Natural killer cell (primary cell): ENCODE results near the gene NOTUM. TPM values are rescaled to one million over a fixed set of nuclear protein-coding genes. Genes with fewer than 3 reads are reported as not detected.

Experiments used
- ATAC-seq, 3 donors: fragments of 150-1000 bp in 2 of 3; fragments of 200-7000 bp in 1 of 3; cut with Tn5 transposase; 1 replicate in 1 of 3; 2 replicates in 2 of 3; pipeline ENCODE4 v1.10.0; 2021; ENCODE audit warnings: mild to moderate bottlenecking in 2 of 3, moderate library complexity in 2 of 3
- DNase-seq, 2 donors: peaks; one replicate each; pipeline versions ENCODE4 v3.0.0 to v3.0.0-alpha.2; 2013 to 2021; ENCODE audit warnings: mixed read lengths in 1 of 2
- H3K27ac ChIP-seq: one replicate; pipeline ENCODE4 v1.5.1; 2013; ENCODE audit warnings: mild to moderate bottlenecking, low read length
- H3K27me3 ChIP-seq: one replicate; pipeline ENCODE4 v1.6.1; 2013; ENCODE audit warnings: low read length; ENCODE audit not compliant: control insufficient read depth, insufficient read depth
- H3K36me3 ChIP-seq: one replicate; pipeline ENCODE4 v1.6.1; 2013; ENCODE audit warnings: low read length; ENCODE audit not compliant: control insufficient read depth, insufficient read depth
- H3K4me1 ChIP-seq: one replicate; pipeline ENCODE4 v1.6.1; 2013; ENCODE audit warnings: low read length; ENCODE audit not compliant: control insufficient read depth, insufficient read depth
- H3K4me3 ChIP-seq: one replicate; pipeline ENCODE4 v1.5.1; 2013; ENCODE audit warnings: low read length
- H3K9me3 ChIP-seq: one replicate; pipeline ENCODE4 v1.6.1; 2013; ENCODE audit warnings: low read length; ENCODE audit not compliant: control insufficient read depth, insufficient read depth
- H3K27ac Mint-ChIP-seq, 2 donors: one replicate each; pipeline ENCODE4 v1.8.0; 2022; ENCODE audit warnings: mild to moderate bottlenecking in 2 of 2, mixed read lengths in 2 of 2, moderate library complexity in 1 of 2
- H3K27me3 Mint-ChIP-seq, 2 donors: one replicate each; pipeline ENCODE4 v1.8.0; 2022; ENCODE audit warnings: low read depth in 2 of 2, mixed read lengths in 2 of 2
- H3K36me3 Mint-ChIP-seq: one replicate; pipeline ENCODE4 v1.8.0; 2022; ENCODE audit warnings: mixed read lengths
- H3K4me1 Mint-ChIP-seq, 2 donors: one replicate each; pipeline ENCODE4 v1.8.0; 2022; ENCODE audit warnings: mixed read lengths in 2 of 2
- H3K4me3 Mint-ChIP-seq: one replicate; pipeline ENCODE4 v1.8.0; 2022; ENCODE audit warnings: mild to moderate bottlenecking, moderate library complexity, mixed read lengths
- H3K9me3 Mint-ChIP-seq, 2 donors: one replicate each; pipeline ENCODE4 v1.8.0; 2022; ENCODE audit warnings: mixed read lengths in 2 of 2
- CTCF ChIP-seq: fragments of 200-600 bp; IDR thresholded peaks from one replicate; pipeline ENCODE4 v1.8.0; 2022; ENCODE audit warnings: antibody characterized with exemption
- WGBS: methylation state at CpG from one replicate; pipeline ENCODE4 v1.1.7; 2013; ENCODE audit warnings: missing lambda C conversion rate; ENCODE audit not compliant: insufficient coverage; 5-methylcytosine and 5-hydroxymethylcytosine counted together
- intact Hi-C: fragments of 100-400 bp; cut with micrococcal nuclease; formaldehyde crosslinking; loops from one replicate; pipeline ENCODE4 v1.14.2; 2022
- total RNA-seq, 4 donors: library from RNA; stranded (reverse); fragments of 120-200 nt in 1 of 4; gene quantifications; one replicate each; pipeline versions ENCODE4 v1.2.3 to v1.2.4, GENCODE V29; 2013 to 2022

Gene NOTUM
- total RNA-seq, 3 donors from 2014 or later (not counting 1 experiment from before 2014, with no cell fraction given), result not detected

- Histone ChIP-seq H3K9me3 (peaks cover 5% of the 10 kb centered on the region), H3K4me3 (peak overlapping the region; percentile 61), H3K27me3 (no peaks in the 10 kb centered on the region), H3K27ac (peak overlapping the region; percentile 34), H3K4me1 (peaks cover 29% of the 10 kb centered on the region), H3K36me3 (no peaks in the 10 kb centered on the region)
- peaks cover 5 to 33% of the 10 kb centered on the region in 2 donors for H3K4me1 Mint-ChIP-seq
- ATAC-seq (peak in 2 of 3 donors; percentile 12 to 15), DNase-seq (peak in 1 of 2 donors; percentile 59)
- TF ChIP-seq CTCF, result no peak
- H3K9me3 Mint-ChIP-seq, result no peaks in the 10 kb centered on the region
- WGBS, result 27% methylated on average over 30 of the region's 30 CpGs
- peak overlapping the region; percentile 91 for H3K4me3 Mint-ChIP-seq
- peak overlapping the region; percentile 78 to 95 for H3K27ac Mint-ChIP-seq
- H3K36me3 Mint-ChIP-seq, result no peaks in the 10 kb centered on the region
- intact Hi-C loops, result no loop called here
- H3K27me3 Mint-ChIP-seq, result peaks cover 0 to 7% of the 10 kb centered on the region in 2 donors
Measured at GRCh38 chr17:81976332-81977210, 15.6 kb upstream of the NOTUM start.

- no peaks in the 10 kb centered on the region for H3K36me3 Mint-ChIP-seq
- H3K4me1 Mint-ChIP-seq, result peaks cover 0 to 13% of the 10 kb centered on the region in 2 donors
- H3K4me3 ChIP-seq, result no peak overlapping the region
- peaks cover 5% of the 10 kb centered on the region for H3K9me3 ChIP-seq
- no peaks in the 10 kb centered on the region for H3K9me3 Mint-ChIP-seq
- no peaks in the 10 kb centered on the region for H3K27me3 ChIP-seq
- H3K4me3 Mint-ChIP-seq, result no peak overlapping the region
- intact Hi-C loops, result no loop called here
- H3K27me3 Mint-ChIP-seq, result peaks cover 0 to 7% of the 10 kb centered on the region in 2 donors
- no peak overlapping the region for H3K27ac Mint-ChIP-seq
- H3K27ac ChIP-seq, result no peak overlapping the region
- H3K36me3 ChIP-seq, result no peaks in the 10 kb centered on the region
- no peak for TF ChIP-seq CTCF
- no peak for ATAC-seq
- DNase-seq, result no peak
- peaks cover 20% of the 10 kb centered on the region for H3K4me1 ChIP-seq
Measured at GRCh38 chr17:81973432-81973831, 12.4 kb upstream of the NOTUM start.

GRCh38 chr17:81968850-81969812 lies 8.1 kb upstream of the NOTUM start:
- DNase-seq, result no peak
- Histone ChIP-seq H3K27me3 (peaks cover 3% of the 10 kb centered on the region), H3K9me3 (peaks cover 5% of the 10 kb centered on the region), H3K4me1 (peaks cover 21% of the 10 kb centered on the region), H3K4me3 (no peak overlapping the region), H3K36me3 (no peaks in the 10 kb centered on the region), H3K27ac (no peak overlapping the region)
- no peak for TF ChIP-seq CTCF
- peaks cover 9 to 17% of the 10 kb centered on the region in 2 donors for H3K27me3 Mint-ChIP-seq
- H3K9me3 Mint-ChIP-seq, result no peaks in the 10 kb centered on the region
- no peak for ATAC-seq
- intact Hi-C loops, result no loop called here
- H3K36me3 Mint-ChIP-seq, result no peaks in the 10 kb centered on the region
- no peak overlapping the region for H3K4me3 Mint-ChIP-seq
- no peak overlapping the region for H3K27ac Mint-ChIP-seq
- 87% methylated on average over 12 of the region's 12 CpGs for WGBS
- no peaks in the 10 kb centered on the region for H3K4me1 Mint-ChIP-seq
